HG03575 (cell line): Measurements from ENCODE around the gene HCAR1.
"Not testable (repeated sequence)": the region's sequence is repeated elsewhere in the genome, so short reads cannot be mapped to it uniquely, and the experiment has no call there.

Experiments
- ATAC-seq: cut with Tn5 transposase; IDR thresholded peaks from one replicate; pipeline ENCODE4 v1.9.1; 2021; ENCODE audit not compliant: unreplicated experiment, insufficient number of reproducible peaks, low FRiP score; ENCODE audit errors: extremely low read depth

HCAR1 gene

GRCh38 chr12:122730215-122731014 lies at the start of gene HCAR1:
HCAR1 (minus strand) TSS chr12:122730844; CDS start chr12:122730339, 505 bp downstream.
- ATAC-seq, result no peak

GRCh38 chr12:122757568-122757967 lies 26.9 kb upstream of the HCAR1 start:
- ATAC-seq, result no peak

GRCh38 chr12:122754790-122755189 lies 24.1 kb upstream of the HCAR1 start:
- no peak for ATAC-seq

- no peak for ATAC-seq
Measured at GRCh38 chr12:122753319-122753650, 22.6 kb upstream of the HCAR1 start.

- ATAC-seq, result peak; percentile 81
Measured at GRCh38 chr12:122752464-122753318, 22.0 kb upstream of the HCAR1 start, which contains the start of gene DENR. DENR (plus strand) TSS chr12:122752824; CDS start chr12:122753702, 878 bp downstream.

GRCh38 chr12:122750781-122751515 lies 20.3 kb upstream of the HCAR1 start:
- not testable (repeated sequence) for ATAC-seq

- ATAC-seq, result no peak
Measured at GRCh38 chr12:122749569-122750332, 19.1 kb upstream of the HCAR1 start.

GRCh38 chr12:122747224-122748135 lies 16.8 kb upstream of the HCAR1 start:
- no peak for ATAC-seq

GRCh38 chr12:122743895-122744525 lies 13.4 kb upstream of the HCAR1 start:
- ATAC-seq, result no peak

- ATAC-seq, result no peak
Measured at GRCh38 chr12:122740351-122740750, 9.7 kb upstream of the HCAR1 start.

GRCh38 chr12:122738571-122738970 lies 7.9 kb upstream of the HCAR1 start:
- no peak for ATAC-seq

GRCh38 chr12:122732611-122733010 lies 2.0 kb upstream of the HCAR1 start:
- ATAC-seq, result no peak

GRCh38 chr12:122732170-122732569 lies 1.5 kb upstream of the HCAR1 start:
- ATAC-seq, result no peak

GRCh38 chr12:122729583-122730214 lies 945 bp downstream of the HCAR1 start:
- ATAC-seq, result no peak

GRCh38 chr12:122726080-122726558 lies 4.5 kb downstream of the HCAR1 start:
- no peak for ATAC-seq

- no peak for ATAC-seq
Measured at GRCh38 chr12:122725452-122726079, 5.1 kb downstream of the HCAR1 start.
